T-cell (primary cell): Measurements from ENCODE around the gene LAMB2. TPM values are rescaled to one million over a fixed set of nuclear protein-coding genes. Genes with fewer than 3 reads are reported as not detected.

Source experiments
- ATAC-seq, 4 experiments: fragments of 200-7000 bp in 3 of 4; fragments of 150-1000 bp in 1 of 4; cut with Tn5 transposase; replicated peaks in 1 of 4; 1 replicate in 3 of 4; 2 replicates in 1 of 4; pipeline ENCODE4 v1.10.0; 2021; ENCODE audit warnings: moderate library complexity in 3 of 4, mild to moderate bottlenecking in 2 of 4, moderate number of reproducible peaks in 1 of 4
- CTCF ChIA-PET, 2 donors: fragments of 300-600 bp; sonication (Branson Sonifier 250); formaldehyde crosslinking; loops; one replicate each; lab custom pipeline; 2022; ENCODE audit warnings: antibody characterized with exemption in 2 of 2; lab: Charles Lee
- POLR2A ChIA-PET, 2 donors: fragments of 300-600 bp; sonication (Branson Sonifier 250); formaldehyde crosslinking; loops; one replicate each; lab custom pipeline; 2022; ENCODE audit warnings: antibody characterized with exemption in 2 of 2; lab: Charles Lee
- DNase-seq, 35 experiments: peaks; one replicate each; pipeline versions ENCODE4 v3.0.0 to v3.0.0-alpha.2; 2013 to 2023
- H3K27ac ChIP-seq: one replicate; pipeline ENCODE4 v1.5.1; 2013; ENCODE audit warnings: low read length
- H3K27me3 ChIP-seq, 2 experiments: replicated peaks in 1 of 2; 1 replicate in 1 of 2; 2 replicates in 1 of 2; pipeline versions ENCODE4 v1.6.1 to v1.7.0; 2013; ENCODE audit warnings: low read length in 1 of 2, mixed read lengths in 1 of 2; ENCODE audit not compliant: control insufficient read depth in 2 of 2, insufficient read depth in 2 of 2; ENCODE audit errors: extremely low read depth in 1 of 2
- H3K36me3 ChIP-seq, 2 donors: 1 replicate in 1 of 2; 2 replicates in 1 of 2; pipeline versions ENCODE4 v1.6.1 to v1.7.0; 2013; ENCODE audit warnings: low read length in 1 of 2; ENCODE audit not compliant: control insufficient read depth in 2 of 2, insufficient read depth in 1 of 2; ENCODE audit errors: extremely low read depth in 1 of 2
- H3K4me1 ChIP-seq, 2 experiments: 1 replicate in 1 of 2; 2 replicates in 1 of 2; pipeline versions ENCODE4 v1.6.1 to v1.7.0; 2013; ENCODE audit warnings: low read length in 2 of 2, mixed read lengths in 1 of 2; ENCODE audit not compliant: insufficient read depth in 2 of 2, control insufficient read depth in 1 of 2; ENCODE audit errors: extremely low read depth in 1 of 2
- H3K4me3 ChIP-seq, 2 donors: 1 replicate in 1 of 2; 2 replicates in 1 of 2; pipeline versions ENCODE4 v1.5.1 to v1.7.0; 2013; ENCODE audit warnings: mild to moderate bottlenecking in 2 of 2, low read length in 1 of 2, moderate library complexity in 1 of 2; ENCODE audit not compliant: control insufficient read depth in 1 of 2; ENCODE audit errors: extremely low read depth in 1 of 2
- H3K9me3 ChIP-seq: 2 replicates; pipeline ENCODE4 v1.7.0; 2013
- H3K27ac Mint-ChIP-seq, 2 donors: one replicate each; pipeline ENCODE4 v1.8.0; 2020 to 2021; ENCODE audit warnings: mild to moderate bottlenecking in 2 of 2, mixed read lengths in 2 of 2
- H3K27me3 Mint-ChIP-seq, 2 donors: one replicate each; pipeline ENCODE4 v1.8.0; 2021 to 2022; ENCODE audit warnings: mixed read lengths in 2 of 2
- H3K36me3 Mint-ChIP-seq: one replicate; pipeline ENCODE4 v1.8.0; 2021; ENCODE audit warnings: mixed read lengths
- H3K4me1 Mint-ChIP-seq, 3 donors: one replicate each; pipeline ENCODE4 v1.8.0; 2020 to 2022; ENCODE audit warnings: mixed read lengths in 3 of 3, mild to moderate bottlenecking in 1 of 3
- H3K4me3 Mint-ChIP-seq, 3 donors: one replicate each; pipeline ENCODE4 v1.8.0; 2020 to 2022; ENCODE audit warnings: mild to moderate bottlenecking in 3 of 3, mixed read lengths in 3 of 3, moderate library complexity in 3 of 3
- H3K9me3 Mint-ChIP-seq, 3 donors: one replicate each; pipeline ENCODE4 v1.8.0; 2020 to 2022; ENCODE audit warnings: mixed read lengths in 3 of 3
- WGBS: methylation state at CpG from one replicate; pipeline ENCODE4 v1.1.5; 2013; ENCODE audit warnings: missing lambda C conversion rate; ENCODE audit not compliant: insufficient coverage; 5-methylcytosine and 5-hydroxymethylcytosine counted together
- total RNA-seq, 35 experiments: library from RNA in 6 of 35; stranded (reverse) in 6 of 35; fragments of 120-200 nt in 1 of 35; gene quantifications; one replicate each; pipeline versions ENCODE4 v1.2.1 to v1.2.4 and lab custom pipeline; 2013 to 2026

Gene LAMB2
- total RNA-seq, 5 donors from 2014 or later (not counting 1 experiment from before 2014, with no cell fraction given): 0.25 to 3.7 (median 2.1) TPM

GRCh38 chr3:49173792-49174170, 40.9 kb upstream of the LAMB2 start:
- ChIA-PET CTCF (interaction anchor here in 1 of 2 donors (0.6 kb wide), 1 partner anchor 275 kb away, joined by 4 read pairs; no protein-coding TSS in a partner anchor), POLR2A (no interaction called here)
- H3K9me3 Mint-ChIP-seq: no peaks in the 10 kb centered on the region
- DNase-seq: no peak
- H3K4me1 Mint-ChIP-seq: peaks cover 18 to 24% (median 23%) of the 10 kb centered on the region in 3 donors
- H3K27ac Mint-ChIP-seq: no peak overlapping the region
- Histone ChIP-seq H3K4me3 (no peak overlapping the region), H3K36me3 (peaks cover 0 to 15% of the 10 kb centered on the region in 2 donors), H3K27ac (no peak overlapping the region), H3K27me3 (peaks cover 0 to 18% of the 10 kb centered on the region in 2 experiments), H3K4me1 (peaks cover 3 to 28% of the 10 kb centered on the region in 2 experiments), H3K9me3 (no peaks in the 10 kb centered on the region)
- WGBS: 89% methylated on average over 4 of the region's 4 CpGs
- ATAC-seq: no peak
- H3K27me3 Mint-ChIP-seq: peaks cover under 1 to 3% of the 10 kb centered on the region in 2 donors
- H3K4me3 Mint-ChIP-seq: no peak overlapping the region
- no peaks in the 10 kb centered on the region for H3K36me3 Mint-ChIP-seq

- POLR2A ChIA-PET: no interaction called here
- H3K4me3 Mint-ChIP-seq: no peak overlapping the region
These were observed 40.4 kb upstream of the LAMB2 start for GRCh38 chr3:49173116-49173791.

GRCh38 chr3:49172551-49173041, 39.7 kb upstream of the LAMB2 start:
- H3K4me1 Mint-ChIP-seq: peaks cover 18 to 24% (median 23%) of the 10 kb centered on the region in 3 donors

More at GRCh38 chr3:49173116-49173791, 40.4 kb upstream of the LAMB2 start:
- Mint-ChIP-seq H3K27ac (no peak overlapping the region), H3K4me1 (peaks cover 18 to 24% (median 23%) of the 10 kb centered on the region in 3 donors), H3K36me3 (no peaks in the 10 kb centered on the region), H3K27me3 (peaks cover 0 to 3% of the 10 kb centered on the region in 2 donors), H3K9me3 (no peaks in the 10 kb centered on the region)
- no peaks in the 10 kb centered on the region for H3K9me3 ChIP-seq
- no peak overlapping the region for H3K4me3 ChIP-seq
- peaks cover 0 to 18% of the 10 kb centered on the region in 2 experiments for H3K27me3 ChIP-seq
- H3K4me1 ChIP-seq: peaks cover 3 to 28% of the 10 kb centered on the region in 2 experiments
- peaks cover 0 to 15% of the 10 kb centered on the region in 2 donors for H3K36me3 ChIP-seq
- no peak for ATAC-seq
- CTCF ChIA-PET: interaction anchor here in 1 of 2 donors (0.6 kb wide), 1 partner anchor 275 kb away, joined by 4 read pairs; no protein-coding TSS in a partner anchor
- H3K27ac ChIP-seq: no peak overlapping the region
- DNase-seq: no peak
- 100% methylated on average over 1 of the region's 3 CpGs for WGBS

GRCh38 chr3:49171775-49172500, 39.1 kb upstream of the LAMB2 start:
- Histone ChIP-seq H3K4me3 (peak overlapping the region; percentile 83 to 87), H3K27ac (no peak overlapping the region), H3K9me3 (no peaks in the 10 kb centered on the region), H3K4me1 (peaks cover 3 to 30% of the 10 kb centered on the region in 2 experiments), H3K27me3 (peaks cover 0 to 25% of the 10 kb centered on the region in 2 experiments), H3K36me3 (peaks cover 0 to 15% of the 10 kb centered on the region in 2 donors)
- Mint-ChIP-seq H3K36me3 (no peaks in the 10 kb centered on the region), H3K27ac (peak overlapping the region in 1 of 2 donors; percentile 64), H3K27me3 (peaks cover 0 to 3% of the 10 kb centered on the region in 2 donors), H3K9me3 (no peaks in the 10 kb centered on the region), H3K4me3 (peak overlapping the region; percentile 84 to 87 (median 86)), H3K4me1 (peaks cover 18 to 24% (median 24%) of the 10 kb centered on the region in 3 donors)
- WGBS: 60% methylated on average over 1 of the region's 7 CpGs
- POLR2A ChIA-PET: no interaction called here
- ATAC-seq (no peak), DNase-seq (no peak)
- CTCF ChIA-PET: interaction anchor here in 1 of 2 donors (1.6 kb wide), 1 partner anchor 278 kb away, joined by 7 read pairs; no protein-coding TSS in a partner anchor

More at GRCh38 chr3:49172551-49173041, 39.7 kb upstream of the LAMB2 start:
- POLR2A ChIA-PET: no interaction called here
- peaks cover 0 to 15% of the 10 kb centered on the region in 2 donors for H3K36me3 ChIP-seq
- H3K9me3 ChIP-seq: no peaks in the 10 kb centered on the region
- Mint-ChIP-seq H3K9me3 (no peaks in the 10 kb centered on the region), H3K36me3 (no peaks in the 10 kb centered on the region), H3K27ac (no peak overlapping the region), H3K4me3 (peak overlapping the region in 2 of 3 donors; percentile 24 to 84), H3K27me3 (peaks cover 0 to 3% of the 10 kb centered on the region in 2 donors)
- CTCF ChIA-PET: no interaction called here
- H3K27ac ChIP-seq: no peak overlapping the region
- no peak overlapping the region for H3K4me3 ChIP-seq
- 94% methylated on average over 5 of the region's 7 CpGs for WGBS
- peaks cover 0 to 24% of the 10 kb centered on the region in 2 experiments for H3K27me3 ChIP-seq
- ATAC-seq (no peak), DNase-seq (no peak)
- H3K4me1 ChIP-seq: peaks cover 3 to 28% of the 10 kb centered on the region in 2 experiments

GRCh38 chr3:49171119-49171774, 38.4 kb upstream of the LAMB2 start, which contains the start of gene KLHDC8B:
TSS of gene KLHDC8B (plus strand) at chr3:49171598. CDS start at chr3:49172770, 1,172 bp downstream.
- Histone ChIP-seq H3K4me3 (peak within 1 kb of the TSS; percentile 83 to 87), H3K27ac (no peak within 1 kb of the TSS), H3K36me3 (peaks cover 0 to 15% of the 10 kb centered on the region in 2 donors), H3K27me3 (peaks cover 0 to 25% of the 10 kb centered on the region in 2 experiments), H3K4me1 (peaks cover 7 to 37% of the 10 kb centered on the region in 2 experiments), H3K9me3 (no peaks in the 10 kb centered on the region)
- Mint-ChIP-seq H3K36me3 (no peaks in the 10 kb centered on the region), H3K4me1 (peaks cover 24 to 31% (median 24%) of the 10 kb centered on the region in 3 donors), H3K9me3 (no peaks in the 10 kb centered on the region), H3K27ac (peak within 1 kb of the TSS; percentile 71 to 72), H3K4me3 (peak within 1 kb of the TSS; percentile 84 to 87 (median 86)), H3K27me3 (peaks cover 0 to 3% of the 10 kb centered on the region in 2 donors)
- WGBS: 4% methylated on average over 56 of the region's 57 CpGs
- ChIA-PET CTCF (interaction anchor here in 1 of 2 donors (0.6 to 1.6 kb wide), 7 partner anchors 51 to 278 kb away, joined by 3 to 7 read pairs (median 4); partner anchors contain the start of genes QRICH1 and USP19), POLR2A (no interaction called here)
- DNase-seq (peak; percentile 55 to 87 (median 77)), ATAC-seq (peak; percentile 84 to 89 (median 84))
